MV-4-11 (cell line): ENCODE data around the gene ZDHHC24.
"Not testable (repeated sequence)": the region's sequence is repeated elsewhere in the genome, so short reads cannot be mapped to it uniquely, and the experiment has no call there.

Experiments used
- DNase-seq: peaks from one replicate; lab custom pipeline; 2025; lab: John Stamatoyannopoulos, UW

Gene ZDHHC24, protein sequence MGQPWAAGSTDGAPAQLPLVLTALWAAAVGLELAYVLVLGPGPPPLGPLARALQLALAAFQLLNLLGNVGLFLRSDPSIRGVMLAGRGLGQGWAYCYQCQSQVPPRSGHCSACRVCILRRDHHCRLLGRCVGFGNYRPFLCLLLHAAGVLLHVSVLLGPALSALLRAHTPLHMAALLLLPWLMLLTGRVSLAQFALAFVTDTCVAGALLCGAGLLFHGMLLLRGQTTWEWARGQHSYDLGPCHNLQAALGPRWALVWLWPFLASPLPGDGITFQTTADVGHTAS

GRCh38 chr11:66545701-66546367, at the start of gene ZDHHC24:
ZDHHC24 (minus strand) TSS chr11:66546048; CDS start chr11:66546003, 45 bp downstream.
- DNase-seq, result peak; percentile 96

- DNase-seq, result peak; percentile 88
Measured at GRCh38 chr11:66595245-66595904, 49.5 kb upstream of the ZDHHC24 start.

DNA sequence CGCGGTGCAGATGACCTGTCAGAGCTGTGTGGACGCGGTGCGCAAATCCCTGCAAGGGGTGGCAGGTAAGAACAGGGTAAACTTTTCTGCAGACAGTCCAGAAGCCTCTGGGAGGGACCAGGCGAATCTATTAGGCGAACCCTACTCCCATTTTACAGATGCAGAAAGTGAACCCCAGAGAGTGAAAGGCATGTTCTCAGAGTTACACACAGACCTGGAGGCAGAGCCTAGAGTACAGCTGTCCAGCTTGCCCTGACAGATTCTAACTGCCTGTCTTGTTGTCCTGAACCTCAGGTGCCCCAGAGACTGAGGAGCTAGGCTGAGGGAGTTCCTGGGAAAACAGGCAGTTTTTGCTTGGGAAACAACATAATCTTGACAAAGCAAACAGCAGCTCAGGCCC, 47.8 kb upstream of the ZDHHC24 start:
- DNase-seq, result no peak

GRCh38 chr11:66593303-66593635, 47.4 kb upstream of the ZDHHC24 start:
- no peak for DNase-seq

- DNase-seq, result peak; percentile 92
Measured at GRCh38 chr11:66592457-66593302, 46.8 kb upstream of the ZDHHC24 start, which contains the start of the genes CCDC87 and CCS. CCDC87 (minus strand) TSS chr11:66593063; CDS start chr11:66593015, 48 bp downstream. CCS (plus strand) TSS chr11:66593185; CDS start chr11:66593262, 77 bp downstream.

GRCh38 chr11:66591175-66591574, 45.3 kb upstream of the ZDHHC24 start:
- DNase-seq, result no peak

DNA sequence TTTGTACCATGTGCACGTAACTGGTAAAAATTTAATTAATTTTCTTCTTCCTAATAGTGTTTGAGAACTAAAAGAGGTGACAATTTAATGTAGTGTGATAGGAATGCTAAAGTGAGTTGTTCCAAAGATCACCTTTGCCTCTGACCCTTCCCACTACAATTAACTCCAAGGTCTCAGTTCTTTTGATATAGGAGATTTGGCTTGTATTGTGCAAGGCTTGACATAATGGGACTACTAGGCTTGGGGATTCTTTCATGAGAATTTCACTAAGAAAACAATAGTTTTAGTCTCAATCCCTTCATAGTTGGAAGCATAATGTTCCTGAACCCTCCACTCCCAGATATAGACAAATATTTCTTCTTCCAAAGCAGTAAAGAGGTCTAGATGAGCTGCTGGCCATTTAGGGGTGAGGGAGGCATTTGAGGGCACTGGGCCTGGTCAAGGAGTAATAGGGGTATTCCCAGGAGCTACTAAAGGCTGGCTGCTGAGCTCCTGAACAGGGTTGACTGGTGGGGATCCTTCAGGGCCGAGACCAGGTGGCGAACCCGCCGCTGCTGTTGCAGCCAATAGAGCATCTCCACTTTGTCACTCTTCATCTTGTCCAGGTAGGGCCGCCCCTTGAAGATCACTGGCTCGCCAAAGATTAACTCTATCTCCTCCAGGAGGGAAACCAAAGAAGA, 44.3 kb upstream of the ZDHHC24 start:
- no peak for DNase-seq

DNA sequence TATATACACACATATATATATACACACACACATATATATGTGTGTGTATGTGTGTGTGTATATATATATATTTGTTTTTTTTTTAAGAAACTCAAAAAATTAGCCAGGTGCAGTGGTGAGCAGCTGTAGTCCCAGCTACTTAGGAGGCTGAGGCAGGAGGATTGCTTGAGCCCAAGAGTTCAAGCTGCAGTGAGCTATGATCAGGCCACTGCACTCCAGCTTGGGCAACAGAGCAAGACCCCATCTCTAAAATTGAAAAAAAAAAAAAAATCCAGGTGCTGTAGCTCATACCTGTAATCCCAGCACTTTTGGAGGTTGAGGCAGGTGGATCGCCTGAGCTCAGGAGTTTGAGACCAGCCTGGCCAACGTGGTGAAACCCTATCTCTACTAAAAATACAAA, 43.5 kb upstream of the ZDHHC24 start:
- not testable (repeated sequence) for DNase-seq

DNA sequence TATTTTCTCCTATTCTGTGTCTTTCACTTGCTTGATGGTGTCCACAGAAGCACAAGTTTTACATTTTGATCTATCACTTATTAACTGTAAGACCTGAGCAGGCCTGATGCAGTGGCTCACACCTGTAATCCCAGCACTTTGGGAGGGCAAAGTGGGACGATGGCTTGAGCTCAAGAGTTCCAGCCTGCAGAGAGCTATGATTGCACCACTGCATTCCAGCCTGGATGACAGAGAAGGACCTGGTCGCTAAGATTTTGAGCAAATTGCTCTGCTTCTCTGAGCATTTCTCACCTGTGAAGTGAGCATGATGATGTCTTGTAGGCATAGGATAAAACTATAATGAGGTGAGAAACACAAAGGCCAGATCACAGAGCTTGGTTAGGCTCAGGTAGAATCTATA, 40.3 kb upstream of the ZDHHC24 start:
- no peak for DNase-seq

GRCh38 chr11:66585447-66585846, 39.6 kb upstream of the ZDHHC24 start:
- not testable (repeated sequence) for DNase-seq

GRCh38 chr11:66582565-66583147, 36.8 kb upstream of the ZDHHC24 start:
- not testable (repeated sequence) for DNase-seq

GRCh38 chr11:66581261-66581660, 35.4 kb upstream of the ZDHHC24 start:
- no peak for DNase-seq

DNA sequence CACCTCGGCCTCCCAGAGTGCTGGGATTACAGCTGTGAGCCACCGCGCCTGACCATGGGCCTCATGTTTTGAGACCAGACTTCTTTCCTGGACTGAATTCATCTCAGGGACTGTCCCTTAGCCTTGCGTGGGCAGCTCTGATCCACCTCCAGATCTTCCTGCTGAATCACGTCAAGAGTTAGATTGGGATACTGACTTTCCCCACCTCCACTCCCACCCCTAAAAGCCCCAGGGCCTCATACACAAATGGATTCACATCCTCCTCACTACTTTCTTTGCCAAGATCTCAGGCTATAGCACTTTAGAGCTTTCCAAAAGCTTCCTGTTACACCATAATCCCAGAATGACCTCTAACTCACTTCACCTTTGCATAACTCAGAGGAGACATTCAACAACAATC, 35.0 kb upstream of the ZDHHC24 start:
- no peak for DNase-seq

DNA sequence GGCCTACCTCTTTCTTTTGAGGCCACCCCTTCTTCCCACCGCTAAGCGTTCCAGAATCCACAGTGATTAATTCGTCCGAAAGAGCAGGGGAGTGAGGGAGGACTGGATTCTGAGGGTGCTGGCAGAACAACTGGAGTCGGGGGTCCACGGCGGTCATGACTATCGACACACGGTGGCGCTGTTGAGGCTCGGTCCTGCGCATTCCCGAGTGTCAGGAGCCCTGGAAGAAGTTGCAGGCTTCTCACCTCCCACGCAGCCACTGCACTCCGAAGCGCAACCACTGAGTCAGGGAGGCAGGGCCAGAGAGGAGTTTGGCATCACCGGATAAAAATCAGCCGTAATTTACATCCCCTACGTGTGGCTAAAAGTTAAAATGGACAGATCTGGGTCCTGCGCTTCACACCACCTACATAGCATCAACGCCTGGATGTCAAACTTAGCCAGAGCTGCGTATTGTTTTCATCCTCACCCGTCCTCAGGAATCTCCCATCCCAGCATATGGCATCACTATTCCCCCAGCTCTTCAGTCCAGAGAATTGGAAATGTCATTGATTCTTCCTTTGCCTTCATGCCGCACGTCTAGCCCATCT, 33.3 kb upstream of the ZDHHC24 start:
- DNase-seq, result peak; percentile 24

- DNase-seq, result no peak
Measured at GRCh38 chr11:66570850-66571180, 25.0 kb upstream of the ZDHHC24 start.

GRCh38 chr11:66570079-66570849, 24.4 kb upstream of the ZDHHC24 start:
- DNase-seq, result no peak

GRCh38 chr11:66569076-66569475, 23.2 kb upstream of the ZDHHC24 start:
- no peak for DNase-seq

GRCh38 chr11:66568124-66568916, 22.5 kb upstream of the ZDHHC24 start, which contains the start of gene CTSF:
CTSF (minus strand) TSS chr11:66568606; CDS start chr11:66568486, 120 bp downstream.
- DNase-seq, result peak; percentile 49

GRCh38 chr11:66567787-66568123, 21.9 kb upstream of the ZDHHC24 start:
- DNase-seq, result no peak
